PC-9 (cell line): Measurements from ENCODE around the gene PTGDS. TPM values are rescaled to one million over a fixed set of nuclear protein-coding genes. Genes with fewer than 3 reads are reported as not detected.

Experiments
- BruUV-seq: library from RNA; stranded (reverse); fragments of 400-500 nt; replicated peaks from 2 replicates; lab custom pipeline; 2021; lab: Mats Ljungman, UMichigan
- CTCF ChIA-PET: fragments of 300-600 bp; sonication (Branson Sonifier 250); formaldehyde crosslinking; loops from one replicate; lab custom pipeline; 2022; ENCODE audit warnings: antibody characterized with exemption; lab: Charles Lee
- POLR2A ChIA-PET: fragments of 300-600 bp; sonication (Branson Sonifier 250); formaldehyde crosslinking; loops from one replicate; lab custom pipeline; 2022; ENCODE audit warnings: antibody characterized with exemption; ENCODE audit not compliant: unreplicated experiment; lab: Charles Lee
- DNase-seq, 2 experiments: peaks; one replicate each; pipeline versions ENCODE4 v3.0.0 to v3.0.0-alpha.2; 2015 to 2022; ENCODE audit warnings: mixed read lengths in 1 of 2
- H2AFZ ChIP-seq: fragments of 200-600 bp; sonication (generic); 2 replicates; pipeline ENCODE4 v1.8.1; 2017; ENCODE audit warnings: antibody characterized with exemption
- H3F3A ChIP-seq: fragments of 200-600 bp; sonication (generic); 2 replicates; pipeline ENCODE4 v1.8.1; 2017; ENCODE audit warnings: antibody characterized with exemption, mild to moderate bottlenecking, low read depth; ENCODE audit not compliant: insufficient read depth
- H3K27ac ChIP-seq: fragments of 200-600 bp; sonication (generic); 2 replicates; pipeline ENCODE4 v1.6.1; 2016; ENCODE audit warnings: mixed run types
- H3K27me3 ChIP-seq: fragments of 200-600 bp; sonication (generic); 2 replicates; pipeline ENCODE4 v1.6.1; 2016; ENCODE audit warnings: low read depth, mixed run types; ENCODE audit not compliant: insufficient read depth
- H3K36me3 ChIP-seq: fragments of 200-600 bp; sonication (generic); 2 replicates; pipeline ENCODE4 v1.6.1; 2016; ENCODE audit warnings: low read depth, mixed run types
- H3K4me1 ChIP-seq: fragments of 200-600 bp; sonication (generic); replicated peaks from 2 replicates; pipeline ENCODE4 v1.6.1; 2016; ENCODE audit warnings: mixed run types; ENCODE audit not compliant: insufficient read depth
- H3K4me2 ChIP-seq: fragments of 200-600 bp; sonication (generic); 2 replicates; pipeline ENCODE4 v1.6.1; 2017; ENCODE audit warnings: mixed run types
- H3K4me3 ChIP-seq: fragments of 200-600 bp; sonication (generic); 2 replicates; pipeline ENCODE4 v1.6.1; 2016; ENCODE audit warnings: mixed run types
- H3K79me2 ChIP-seq: fragments of 200-600 bp; sonication (generic); 2 replicates; pipeline ENCODE4 v1.6.1; 2017; ENCODE audit warnings: low read depth, mixed run types
- H3K9me2 ChIP-seq: fragments of 200-600 bp; sonication (generic); 2 replicates; pipeline ENCODE4 v1.8.1; 2017; ENCODE audit warnings: mild to moderate bottlenecking; ENCODE audit not compliant: insufficient read depth
- H3K9me3 ChIP-seq: fragments of 200-600 bp; sonication (generic); 2 replicates; pipeline ENCODE4 v1.8.1; 2016; ENCODE audit warnings: low read depth; ENCODE audit not compliant: insufficient read depth
- H4K20me1 ChIP-seq: fragments of 200-600 bp; sonication (generic); 2 replicates; pipeline ENCODE4 v1.8.1; 2017; ENCODE audit not compliant: insufficient read depth
- CTCF ChIP-seq: fragments of 200-600 bp; sonication (generic); conservative IDR thresholded peaks from 2 replicates; pipeline ENCODE4 v1.6.1; 2017; ENCODE audit warnings: mixed run types, antibody characterized with exemption, mild to moderate bottlenecking, moderate library complexity
- EZH2 ChIP-seq: fragments of 200-600 bp; sonication (generic); IDR thresholded peaks from 2 replicates; pipeline ENCODE4 v1.8.0; 2017; ENCODE audit warnings: antibody characterized with exemption, low read depth
- intact Hi-C: fragments of 100-400 bp; cut with micrococcal nuclease; formaldehyde crosslinking; loops from one replicate; pipeline ENCODE4 v1.10.0; 2022; ENCODE audit not compliant: unreplicated experiment
- total RNA-seq: library from RNA; stranded (reverse); gene quantifications from 2 replicates; pipeline ENCODE4 v1.2.3, GENCODE V29; 2021

PTGDS gene
- total RNA-seq, 1 experiment from 2014 or later: 1.7 TPM

- intact Hi-C loops: no loop called here
- Histone ChIP-seq H3K36me3 (no peaks in the 10 kb centered on the region), H4K20me1 (no peaks in the 10 kb centered on the region), H3K27ac (no peak overlapping the region), H3K4me3 (no peak overlapping the region), H3K4me1 (no peaks in the 10 kb centered on the region), H3K9me2 (no peaks in the 10 kb centered on the region), H3F3A (peaks cover 8% of the 10 kb centered on the region; the same call in 1 of the 2 replicates), H3K79me2 (no peaks in the 10 kb centered on the region), H3K27me3 (no peaks in the 10 kb centered on the region), H3K4me2 (no peak overlapping the region), H3K9me3 (no peaks in the 10 kb centered on the region), H2AFZ (no peak overlapping the region)
- DNase-seq: no peak
- BruUV-seq: no TSS peak
- TF ChIP-seq EZH2 (no peak), CTCF (no peak)
- CTCF ChIA-PET: no interaction called here
- POLR2A ChIA-PET: no interaction called here
Observed at GRCh38 chr9:136958473-136958872, 18.8 kb upstream of the PTGDS start.

- H3K4me3 ChIP-seq: no peak overlapping the region
- peaks cover 8% of the 10 kb centered on the region; the same call in 1 of the 2 replicates for H3F3A ChIP-seq
- no peaks in the 10 kb centered on the region for H3K36me3 ChIP-seq
- DNase-seq: no peak
- H2AFZ ChIP-seq: no peak overlapping the region
- no peaks in the 10 kb centered on the region for H3K27me3 ChIP-seq
- H3K9me3 ChIP-seq: no peaks in the 10 kb centered on the region
- TF ChIP-seq CTCF (no peak), EZH2 (no peak)
- H3K9me2 ChIP-seq: no peaks in the 10 kb centered on the region
- no peaks in the 10 kb centered on the region for H4K20me1 ChIP-seq
- peaks cover 3% of the 10 kb centered on the region for H3K4me1 ChIP-seq
- intact Hi-C loops: no loop called here
- no peaks in the 10 kb centered on the region for H3K79me2 ChIP-seq
- no peak overlapping the region for H3K27ac ChIP-seq
- no peak overlapping the region for H3K4me2 ChIP-seq
- no TSS peak for BruUV-seq
- ChIA-PET CTCF (no interaction called here), POLR2A (no interaction called here)
Observed at GRCh38 chr9:136958898-136959850, 18.1 kb upstream of the PTGDS start.

GRCh38 chr9:136960212-136960937 lies 16.9 kb upstream of the PTGDS start:
- intact Hi-C loops: no loop called here
- Histone ChIP-seq H3K36me3 (no peaks in the 10 kb centered on the region), H3K27ac (no peak overlapping the region), H3K9me3 (no peaks in the 10 kb centered on the region), H3K27me3 (no peaks in the 10 kb centered on the region), H3K79me2 (no peaks in the 10 kb centered on the region), H3K4me3 (no peak overlapping the region), H3K4me1 (peaks cover 10% of the 10 kb centered on the region), H3F3A (peaks cover 8% of the 10 kb centered on the region; the same call in 1 of the 2 replicates), H3K4me2 (no peak overlapping the region), H4K20me1 (no peaks in the 10 kb centered on the region), H2AFZ (no peak overlapping the region), H3K9me2 (no peaks in the 10 kb centered on the region)
- POLR2A ChIA-PET: interaction anchor here (0.7 kb wide), 1 partner anchor 36 kb away, joined by 7 read pairs; the partner anchor contains the start of gene CLIC3
- no TSS peak for BruUV-seq
- CTCF ChIA-PET: no interaction called here
- no peak for TF ChIP-seq CTCF
- no peak for TF ChIP-seq EZH2
- no peak for DNase-seq
